ENCODE data around the gene VPS26C. TPM values are rescaled to one million over a fixed set of nuclear protein-coding genes. Genes with fewer than 3 reads are reported as not detected.

The VPS26C gene
- total RNA-seq, 1 experiment from 2014 or later, result 40.5 TPM

DNA sequence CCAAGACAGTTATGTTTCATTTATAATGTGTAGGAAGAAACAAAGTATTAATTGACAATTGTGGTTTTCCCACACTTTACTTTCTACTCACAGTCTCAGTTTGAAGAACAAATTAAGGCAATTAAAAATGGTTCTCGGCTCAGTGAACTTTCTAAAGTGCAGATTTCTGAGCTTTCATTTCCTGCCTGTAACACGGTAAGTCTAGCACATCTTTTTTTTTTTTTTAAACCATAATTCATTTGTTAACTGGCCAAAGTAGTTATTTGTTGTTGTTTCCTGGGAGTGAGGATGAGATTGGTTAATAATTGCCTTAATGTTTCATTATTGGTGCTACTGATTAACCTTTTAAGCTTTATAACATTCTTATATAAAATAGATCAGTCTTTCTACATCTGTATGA is 75.1 kb downstream of the VPS26C start:
- no peak overlapping the region for H3K27ac Mint-ChIP-seq (ENCODE audit: unreplicated experiment)
- Histone ChIP-seq H3K36me3 (ENCODE audit: control insufficient read depth, insufficient read depth, low read length) (no peaks in the 10 kb centered on the region; the same call in 1 of the 2 replicates), H3K9me3 (no peaks in the 10 kb centered on the region), H3K4me3 (ENCODE audit: low read depth, low read length) (no peak overlapping the region), H3K27me3 (replicated peaks; ENCODE audit: control insufficient read depth, insufficient read depth, low read length) (no peaks in the 10 kb centered on the region), H3K4me1 (no peaks in the 10 kb centered on the region)
- no peaks in the 10 kb centered on the region for H3K4me1 Mint-ChIP-seq (ENCODE audit: low read depth, unreplicated experiment)
- no peak overlapping the region for H3K4me3 Mint-ChIP-seq (ENCODE audit: unreplicated experiment)
- no peak for DNase-seq
- ChIA-PET POLR2A (no interaction called here), CTCF (no interaction called here)
- no TSS peak for BruUV-seq (replicated peaks)
- no peaks in the 10 kb centered on the region for H3K27me3 Mint-ChIP-seq (ENCODE audit: insufficient read depth, unreplicated experiment)
- TF ChIP-seq CTCF (IDR thresholded peaks at IDR 0.05; ENCODE audit: insufficient read depth in 1 of 2, low read depth in 1 of 2, low read length in 1 of 2, severe bottlenecking in 1 of 2, unreplicated experiment in 1 of 2), result no peak
- peaks cover 84% of the 10 kb centered on the region for H3K36me3 Mint-ChIP-seq (ENCODE audit: insufficient read depth, unreplicated experiment)
- intact Hi-C loops (cut with micrococcal nuclease; ENCODE audit: unreplicated experiment), result no loop called here
- no peaks in the 10 kb centered on the region for H3K9me3 Mint-ChIP-seq (ENCODE audit: unreplicated experiment)

DNA sequence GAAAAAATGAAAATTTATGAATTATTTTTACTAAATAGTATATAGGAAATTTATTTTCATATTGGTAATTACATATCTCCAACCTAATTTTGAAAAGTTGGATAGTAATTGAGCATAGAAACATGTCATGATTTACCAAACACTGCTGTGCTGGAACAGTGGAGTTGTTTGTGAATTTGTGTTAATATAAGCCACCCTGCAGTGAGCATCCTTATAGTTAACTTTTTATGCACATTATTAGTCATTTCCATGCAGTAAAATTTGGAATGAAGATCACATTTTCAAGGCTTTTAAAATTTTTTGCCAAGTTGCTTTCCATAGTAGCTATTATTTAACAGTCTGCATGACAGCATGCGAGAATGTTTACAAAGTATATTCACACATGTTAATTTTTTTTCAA is 78.3 kb downstream of the VPS26C start:
- no peaks in the 10 kb centered on the region for H3K9me3 ChIP-seq
- no peaks in the 10 kb centered on the region; the same call in 1 of the 2 replicates for H3K36me3 ChIP-seq (ENCODE audit: control insufficient read depth, insufficient read depth, low read length)
- Mint-ChIP-seq H3K4me1 (ENCODE audit: low read depth, unreplicated experiment) (no peaks in the 10 kb centered on the region), H3K4me3 (ENCODE audit: unreplicated experiment) (no peak overlapping the region), H3K9me3 (ENCODE audit: unreplicated experiment) (no peaks in the 10 kb centered on the region), H3K27me3 (ENCODE audit: insufficient read depth, unreplicated experiment) (no peaks in the 10 kb centered on the region), H3K27ac (ENCODE audit: unreplicated experiment) (no peak overlapping the region), H3K36me3 (ENCODE audit: insufficient read depth, unreplicated experiment) (peaks cover 76% of the 10 kb centered on the region)
- no TSS peak for BruUV-seq (replicated peaks)
- intact Hi-C loops (cut with micrococcal nuclease; ENCODE audit: unreplicated experiment), result no loop called here
- H3K27me3 ChIP-seq (replicated peaks; ENCODE audit: control insufficient read depth, insufficient read depth, low read length), result no peaks in the 10 kb centered on the region
- POLR2A ChIA-PET, result no interaction called here
- no peak for DNase-seq
- TF ChIP-seq CTCF (IDR thresholded peaks at IDR 0.05; ENCODE audit: insufficient read depth in 1 of 2, low read depth in 1 of 2, low read length in 1 of 2, severe bottlenecking in 1 of 2, unreplicated experiment in 1 of 2), result no peak
- no peaks in the 10 kb centered on the region for H3K4me1 ChIP-seq
- no peak overlapping the region for H3K4me3 ChIP-seq (ENCODE audit: low read depth, low read length)
- CTCF ChIA-PET, result no interaction called here

GRCh38 chr21:37186983-37187382 is 80.2 kb downstream of the VPS26C start:
- ChIA-PET POLR2A (no interaction called here), CTCF (no interaction called here)
- H3K9me3 Mint-ChIP-seq (ENCODE audit: unreplicated experiment), result no peaks in the 10 kb centered on the region
- H3K27ac Mint-ChIP-seq (ENCODE audit: unreplicated experiment), result no peak overlapping the region
- Histone ChIP-seq H3K4me1 (no peaks in the 10 kb centered on the region), H3K36me3 (ENCODE audit: control insufficient read depth, insufficient read depth, low read length) (no peaks in the 10 kb centered on the region), H3K27me3 (replicated peaks; ENCODE audit: control insufficient read depth, insufficient read depth, low read length) (no peaks in the 10 kb centered on the region), H3K9me3 (no peaks in the 10 kb centered on the region), H3K4me3 (ENCODE audit: low read depth, low read length) (no peak overlapping the region)
- H3K4me1 Mint-ChIP-seq (ENCODE audit: low read depth, unreplicated experiment), result no peaks in the 10 kb centered on the region
- peaks cover 71% of the 10 kb centered on the region for H3K36me3 Mint-ChIP-seq (ENCODE audit: insufficient read depth, unreplicated experiment)
- TF ChIP-seq CTCF (IDR thresholded peaks at IDR 0.05; ENCODE audit: insufficient read depth in 1 of 2, low read depth in 1 of 2, low read length in 1 of 2, severe bottlenecking in 1 of 2, unreplicated experiment in 1 of 2), result no peak
- no peak for DNase-seq
- H3K4me3 Mint-ChIP-seq (ENCODE audit: unreplicated experiment), result no peak overlapping the region
- intact Hi-C loops (cut with micrococcal nuclease; ENCODE audit: unreplicated experiment), result no loop called here
- no peaks in the 10 kb centered on the region for H3K27me3 Mint-ChIP-seq (ENCODE audit: insufficient read depth, unreplicated experiment)
- no TSS peak for BruUV-seq (replicated peaks)

Data from Caco-2 (cell line).